T-helper 22 cell (primary cell): Measurements from ENCODE around the gene SPI1.
A peak's percentile ranks its signal among the peaks of the same experiment; 100 is the strongest.

Source experiments
- DNase-seq: peaks from one replicate; pipeline ENCODE4 v3.0.0-alpha.2; 2020; ENCODE audit warnings: low read depth

The SPI1 gene

DNA sequence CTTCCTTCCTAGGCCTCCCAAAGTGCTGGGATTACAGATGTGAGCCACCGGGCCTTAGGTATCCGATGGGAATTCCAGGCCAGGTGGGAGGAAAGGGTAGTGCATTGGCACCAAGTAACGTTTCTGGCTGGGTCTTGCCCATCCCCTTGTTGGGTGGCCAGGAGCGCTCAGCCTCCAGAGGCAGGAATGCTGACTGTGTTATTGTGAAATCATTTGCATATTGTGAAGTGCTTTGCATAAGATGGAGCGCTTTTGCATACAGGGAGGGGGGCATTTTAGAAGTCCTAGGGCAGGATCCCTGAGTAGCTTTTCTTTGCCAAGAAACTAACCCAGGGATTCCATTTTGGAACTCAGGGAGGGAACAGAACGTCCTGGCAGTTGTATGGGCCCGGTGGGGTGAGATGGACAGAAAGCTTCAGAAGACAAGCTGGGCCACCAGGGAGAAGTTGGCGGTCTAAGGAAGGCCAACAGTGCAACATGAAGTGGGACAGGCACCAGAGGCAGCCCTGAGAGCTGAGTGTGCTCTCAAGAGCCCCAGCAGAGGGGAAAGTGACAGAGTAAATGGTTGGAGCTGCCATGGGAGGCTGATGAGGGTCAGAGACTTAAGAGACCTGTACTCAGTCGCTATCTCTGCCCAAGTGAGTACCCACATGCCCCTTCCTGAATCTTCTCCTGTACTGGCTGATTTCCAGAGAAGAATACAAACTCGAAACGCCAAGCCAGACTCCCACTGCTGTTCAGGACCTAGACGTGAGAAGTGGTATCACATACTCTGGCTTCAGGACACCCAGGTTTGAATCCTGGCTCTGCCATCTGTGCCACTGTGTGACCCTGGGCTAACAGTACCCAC, 28.8 kb upstream of the SPI1 start:
- no peak for DNase-seq

GRCh38 chr11:47403571-47403970, 25.2 kb upstream of the SPI1 start:
- DNase-seq = no peak

- DNase-seq = no peak
These were observed 24.8 kb upstream of the SPI1 start for GRCh38 chr11:47403135-47403534.

DNA sequence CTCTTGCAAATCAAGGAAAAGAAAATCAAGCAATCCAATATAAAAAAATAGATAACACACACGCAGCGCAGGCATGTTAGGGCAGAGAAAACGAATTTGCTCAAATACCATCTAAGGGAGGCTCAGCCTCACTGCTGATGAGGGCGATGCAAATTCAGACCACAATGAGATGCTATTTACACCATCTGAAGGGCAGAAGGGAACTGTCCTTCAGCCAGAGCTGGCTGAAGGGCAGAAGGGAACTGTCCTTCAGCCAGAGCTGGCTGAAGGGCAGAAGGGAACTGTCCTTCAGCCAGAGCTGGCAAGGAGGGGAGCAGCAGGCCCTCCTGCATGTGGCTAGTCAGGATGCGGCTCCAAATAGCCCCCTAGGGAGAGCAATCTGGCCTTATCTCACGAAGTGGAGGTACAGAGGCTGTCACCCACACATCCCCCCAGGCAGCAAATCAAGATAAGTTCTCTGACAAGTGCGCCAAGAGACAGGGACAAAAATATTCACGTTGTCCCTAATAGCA, 22.5 kb upstream of the SPI1 start:
- DNase-seq = no peak

DNA sequence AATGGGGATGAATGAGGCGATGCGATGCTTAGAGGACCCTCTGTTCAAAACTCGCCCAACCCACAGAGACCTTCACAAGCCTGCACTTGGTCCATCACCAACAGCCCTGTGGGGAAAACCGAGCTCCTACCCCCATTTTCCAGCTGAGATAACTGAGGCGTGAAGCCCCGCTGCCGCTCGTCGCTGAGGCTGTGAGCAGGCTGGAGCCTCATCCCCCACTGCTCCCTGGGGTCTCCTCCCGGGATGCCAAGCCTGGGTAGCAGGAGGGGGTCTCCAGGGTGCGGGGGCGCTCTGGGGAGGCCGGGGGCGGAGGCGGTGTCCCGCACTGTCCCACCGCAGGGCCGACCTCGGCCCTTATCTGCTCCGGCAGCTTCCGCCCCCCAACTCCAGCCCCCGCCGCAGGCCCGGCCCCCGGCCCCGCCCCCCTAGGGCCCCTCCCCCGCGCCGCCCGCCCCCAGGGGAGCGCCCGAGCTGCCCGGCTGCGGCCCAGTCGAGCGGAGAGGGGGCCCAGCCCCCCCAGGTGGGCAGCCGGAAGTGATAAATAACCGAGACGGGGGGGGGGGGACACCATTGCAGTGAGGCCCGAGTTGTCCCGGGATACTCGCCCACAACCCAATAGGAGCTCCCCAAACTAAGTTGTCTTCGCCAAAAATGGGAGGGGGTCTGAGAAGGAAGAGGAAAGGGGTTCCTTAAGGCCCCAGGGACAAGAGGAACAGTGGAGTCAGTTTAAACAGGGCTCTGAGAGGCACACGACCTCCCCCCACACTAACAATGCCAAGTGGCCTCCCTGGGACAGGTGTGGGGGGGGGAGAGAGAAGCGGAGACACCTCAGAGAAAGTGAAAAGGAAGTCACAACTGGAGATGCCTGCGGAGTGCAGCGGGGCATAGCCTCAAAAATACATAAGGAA, 21.8 kb upstream of the SPI1 start:
- peak; percentile 26 for DNase-seq

GRCh38 chr11:47398551-47398950, 20.2 kb upstream of the SPI1 start:
- DNase-seq = no peak

GRCh38 chr11:47398011-47398410, 19.7 kb upstream of the SPI1 start:
- DNase-seq = no peak

DNA sequence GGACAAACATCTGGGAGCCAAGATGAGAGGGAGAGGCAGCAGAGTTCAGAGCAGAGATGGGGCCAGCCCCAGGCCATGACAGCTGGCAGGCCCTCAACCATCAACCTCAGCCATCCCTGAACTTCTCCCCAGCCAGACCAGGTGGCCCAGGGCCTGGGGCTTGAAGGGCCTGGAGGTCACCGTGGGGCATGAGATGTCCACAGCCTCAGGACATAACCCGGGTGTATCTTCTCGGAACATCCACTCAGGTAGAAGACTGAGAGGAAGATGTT, 17.6 kb upstream of the SPI1 start:
- DNase-seq = no peak

GRCh38 chr11:47395223-47396048, 17.1 kb upstream of the SPI1 start:
- DNase-seq = no peak

- DNase-seq = no peak
These were observed 16.2 kb upstream of the SPI1 start for GRCh38 chr11:47394322-47395222.

GRCh38 chr11:47394050-47394321, 15.6 kb upstream of the SPI1 start:
- no peak for DNase-seq

DNA sequence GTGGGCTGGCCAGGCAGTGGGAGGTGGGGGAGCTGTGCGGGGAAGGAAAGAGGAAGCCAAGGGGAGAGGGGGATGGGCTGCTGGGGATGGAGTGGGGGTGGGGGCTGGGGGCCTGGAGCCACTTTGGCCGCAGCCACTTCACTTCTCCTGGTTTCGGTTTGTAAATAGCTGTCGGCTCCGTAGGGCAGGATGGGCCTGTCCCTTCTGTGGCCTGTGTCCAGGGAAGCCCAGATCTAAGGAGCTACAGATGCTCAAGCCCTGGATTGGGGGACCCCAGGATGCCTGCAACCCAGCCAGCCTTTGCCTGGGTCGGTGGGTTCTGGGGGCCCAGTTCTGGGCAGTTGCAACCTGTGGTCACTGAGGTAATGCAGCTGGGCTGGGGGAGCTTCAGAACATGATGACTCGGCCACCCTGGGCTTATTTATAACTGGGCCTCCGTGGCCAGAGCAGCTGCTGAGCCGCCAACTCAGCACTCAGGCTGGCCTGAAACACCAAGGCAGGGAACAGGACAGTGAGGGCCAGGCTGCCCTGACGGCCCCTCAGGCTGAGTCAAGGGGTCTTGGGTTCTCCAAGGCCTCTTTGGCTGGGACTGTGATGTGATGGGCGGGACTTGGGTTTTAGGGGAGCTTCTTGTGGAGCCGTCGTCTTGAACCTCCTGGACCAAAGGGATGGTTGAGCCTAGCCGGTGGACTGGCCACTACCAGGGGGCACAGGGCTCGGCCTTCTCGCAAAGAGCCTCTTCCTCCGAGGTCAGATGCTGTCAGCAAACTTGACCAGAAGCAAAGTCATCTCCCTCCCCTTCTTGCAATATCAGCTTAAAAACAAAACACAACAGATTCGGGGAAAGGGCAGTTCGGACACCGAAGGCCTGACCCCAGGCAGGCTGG, 15.1 kb upstream of the SPI1 start:
- no peak for DNase-seq

GRCh38 chr11:47392546-47393162, 14.3 kb upstream of the SPI1 start:
- DNase-seq = no peak

GRCh38 chr11:47391711-47392432, 13.5 kb upstream of the SPI1 start:
- DNase-seq = no peak

DNA sequence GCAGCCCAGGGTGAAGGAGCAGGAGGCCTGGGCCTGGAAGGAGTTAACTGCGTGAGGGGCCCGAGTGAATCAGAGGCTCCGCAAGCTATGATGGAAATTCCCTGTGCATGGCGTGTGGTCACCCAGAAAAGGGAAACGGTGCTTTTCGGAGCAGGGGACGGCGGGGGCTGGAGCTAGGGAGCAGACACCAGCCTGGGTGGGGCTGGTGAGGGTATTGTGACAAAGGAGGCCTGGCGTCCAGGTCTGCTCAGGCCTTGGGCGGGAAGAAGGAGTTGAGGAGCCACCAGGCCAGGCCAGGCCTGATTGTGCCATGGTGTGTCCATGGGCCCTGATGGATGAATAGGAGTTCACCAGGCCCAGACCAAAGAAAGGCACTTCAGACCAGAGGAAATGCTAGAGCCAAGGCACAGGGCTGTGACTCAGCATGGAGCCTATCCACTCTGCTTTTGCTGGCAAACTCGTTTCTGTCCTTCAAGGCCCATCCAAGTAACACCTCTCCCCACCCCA, 12.8 kb upstream of the SPI1 start:
- no peak for DNase-seq

GRCh38 chr11:47390422-47390760, 12.0 kb upstream of the SPI1 start:
- DNase-seq = no peak

GRCh38 chr11:47389577-47390421, 11.5 kb upstream of the SPI1 start:
- DNase-seq = no peak
